Stimulated activated CD4-positive, alpha-beta T cell treated with anti-CD3 and anti-CD28 coated beads, TNF-alpha, amount 100 ng/mL, for 48 hours (primary cell): ENCODE data around the gene MED16.
"Not testable (repeated sequence)": the region's sequence is repeated elsewhere in the genome, so short reads cannot be mapped to it uniquely, and the experiment has no call there.

Experiments
- DNase-seq, 3 donors: peaks; one replicate each; pipeline ENCODE4 v3.0.0-alpha.2; 2020; ENCODE audit warnings: low read depth in 3 of 3

The MED16 gene

DNA sequence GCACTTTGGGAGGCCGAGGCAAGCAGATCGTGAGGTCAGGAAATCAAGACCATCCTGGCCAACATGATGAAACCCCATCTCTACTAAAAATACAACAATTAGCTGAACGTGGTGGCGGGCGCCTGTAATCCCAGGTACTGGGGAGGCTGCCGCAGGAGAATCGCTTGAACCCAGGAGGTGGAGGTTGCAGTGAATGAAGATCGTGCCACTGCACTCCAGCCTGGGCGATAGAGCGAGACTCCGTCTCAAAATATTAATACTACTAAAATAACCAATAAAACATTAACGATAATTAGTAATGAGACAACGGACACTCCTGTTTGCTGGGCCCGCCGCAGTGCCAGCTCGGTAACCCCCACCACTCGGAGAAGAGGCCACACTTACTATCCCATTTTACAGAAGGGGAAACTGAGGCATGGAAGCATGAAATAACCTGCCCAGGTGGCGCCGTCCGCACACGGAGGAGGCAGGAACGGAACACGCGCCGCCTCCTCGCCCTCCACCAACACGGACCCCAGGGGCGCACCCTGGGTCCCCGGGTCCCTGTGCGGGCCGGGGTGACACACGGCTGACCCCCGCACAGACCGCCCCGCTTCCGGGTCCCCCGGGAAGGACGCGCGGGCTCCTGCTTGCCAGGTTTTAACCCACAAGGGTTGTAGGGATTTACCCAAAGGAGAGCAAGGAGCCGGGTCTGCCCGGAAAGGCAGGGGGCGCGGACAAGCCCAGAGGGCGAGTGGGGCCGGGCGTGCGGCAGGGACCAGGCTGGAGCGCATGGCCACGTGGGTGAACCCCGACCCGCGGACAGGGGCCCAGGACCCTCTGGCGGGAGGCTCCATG, 18.4 kb upstream of the MED16 start:
- DNase-seq: no peak

DNA sequence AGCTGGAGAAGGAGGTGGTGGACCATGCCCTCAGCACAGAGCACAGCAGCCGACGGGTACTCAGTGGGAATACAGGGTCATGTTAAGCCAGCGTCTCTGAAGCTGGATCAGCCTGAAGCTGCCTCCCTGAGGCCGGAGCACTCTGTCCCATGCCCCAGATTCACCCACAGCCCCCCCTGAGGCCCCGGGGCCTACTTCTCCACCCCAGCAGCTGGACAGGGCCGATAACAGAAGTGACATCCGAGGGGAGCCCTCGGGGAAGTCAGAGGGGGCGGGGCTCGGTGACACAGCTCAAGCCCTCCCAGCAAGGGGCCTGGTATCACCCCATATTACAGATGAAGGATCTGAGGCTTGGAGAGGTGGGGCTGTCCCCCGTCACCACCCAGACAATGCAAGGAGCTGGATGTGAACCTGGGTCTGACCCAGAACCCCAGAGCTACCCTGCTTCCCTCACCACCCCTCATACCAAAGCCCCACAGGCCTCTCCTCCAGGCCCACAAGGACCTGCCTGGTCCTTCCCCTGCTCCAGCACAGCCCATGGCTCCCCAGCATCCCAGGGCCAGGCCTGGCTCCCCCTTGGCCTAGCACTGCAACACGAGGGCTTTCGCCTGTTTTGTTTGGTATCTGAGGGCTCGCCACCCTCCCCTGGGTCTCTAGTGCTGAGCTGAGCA, 14.3 kb upstream of the MED16 start:
- DNase-seq: no peak

- DNase-seq: no peak
Measured at GRCh38 chr19:906480-906879, 13.5 kb upstream of the MED16 start.

DNA sequence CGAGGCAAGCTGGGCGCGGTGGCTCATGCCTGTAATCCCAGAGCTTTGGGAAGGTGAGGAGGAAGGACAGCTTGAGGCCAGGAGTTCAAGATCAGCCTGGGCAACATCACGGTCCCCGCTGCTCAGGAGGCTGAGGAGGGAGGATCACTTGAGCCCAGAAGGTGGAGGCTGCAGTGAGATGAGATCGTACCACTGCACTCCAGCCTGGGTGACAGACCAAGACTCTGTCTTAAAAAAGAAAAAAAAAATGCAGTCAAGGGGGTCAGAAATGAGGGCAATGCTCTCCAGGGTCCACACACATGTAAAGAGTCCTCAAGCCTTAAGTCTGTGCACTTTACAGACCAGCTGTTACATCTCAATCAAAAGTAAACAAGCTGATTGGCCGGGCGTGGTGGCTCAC, 11.6 kb upstream of the MED16 start:
- DNase-seq: no peak

DNA sequence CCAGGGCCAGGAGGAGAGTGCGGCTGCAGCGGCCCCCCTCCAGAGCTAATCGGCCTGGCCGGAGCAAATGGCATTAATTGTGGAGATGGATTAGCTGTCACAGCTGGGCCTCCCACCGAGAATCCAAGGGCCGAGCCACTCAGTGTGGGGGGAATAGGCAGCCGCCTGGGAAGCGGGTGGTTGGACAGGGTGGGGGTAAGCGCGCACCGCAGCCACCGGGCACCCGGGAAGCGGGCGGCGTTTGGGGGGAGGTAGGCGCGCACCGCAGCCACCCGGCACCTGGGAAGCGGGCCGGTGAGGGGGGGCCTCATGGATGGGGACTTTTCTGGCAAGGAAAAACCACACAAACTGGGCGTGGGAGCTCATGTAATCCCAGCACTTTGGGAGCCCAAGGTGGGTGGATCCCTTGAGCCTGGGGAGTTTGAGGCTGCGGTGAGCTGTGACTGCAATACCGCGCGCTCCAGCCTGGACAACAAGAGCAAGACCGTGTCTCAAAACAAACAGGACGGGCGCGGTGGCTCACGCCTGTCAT, 10.3 kb upstream of the MED16 start:
- no peak for DNase-seq

GRCh38 chr19:902446-903226, 9.6 kb upstream of the MED16 start:
- DNase-seq: no peak

GRCh38 chr19:902093-902370, 9.0 kb upstream of the MED16 start:
- DNase-seq: no peak

- no peak for DNase-seq
Measured at GRCh38 chr19:901216-902092, 8.5 kb upstream of the MED16 start.

GRCh38 chr19:900302-901111, 7.5 kb upstream of the MED16 start:
- DNase-seq: no peak

- no peak for DNase-seq
Measured at GRCh38 chr19:900043-900301, 7.0 kb upstream of the MED16 start.

DNA sequence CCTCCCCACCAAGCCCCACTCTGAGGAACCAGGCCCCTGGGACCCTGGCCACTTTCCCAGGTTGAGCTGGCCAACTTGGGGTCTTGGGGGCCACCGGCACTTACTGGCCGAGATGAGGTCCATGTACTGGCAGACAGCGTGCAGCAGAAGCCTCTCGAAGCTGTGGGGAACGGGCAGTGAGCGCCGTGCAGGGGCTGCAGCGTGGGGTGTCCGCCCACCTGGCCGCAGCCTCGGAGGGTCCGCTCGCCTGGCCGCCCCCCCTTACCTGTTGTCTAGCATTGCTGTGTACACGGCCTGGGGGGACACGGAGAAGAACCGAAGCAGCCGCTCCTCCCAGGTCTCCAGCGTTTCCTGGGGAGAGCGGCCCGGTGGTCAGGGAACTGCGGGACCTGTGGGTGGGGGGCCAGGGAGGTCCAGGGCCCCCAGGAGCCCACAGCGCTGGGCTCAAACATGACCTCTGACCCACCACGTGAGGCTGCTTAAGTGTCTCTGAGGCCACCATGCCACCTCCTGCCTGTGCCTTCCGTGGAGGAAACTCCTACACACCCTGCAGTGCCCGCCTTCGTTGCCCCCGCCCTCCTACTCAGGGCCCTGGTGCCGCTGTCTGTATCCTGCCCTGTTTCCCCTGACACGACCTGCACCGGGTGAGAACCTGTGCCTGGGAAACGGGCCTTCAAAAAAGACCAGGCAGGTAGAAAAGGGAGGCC, 6.5 kb upstream of the MED16 start:
- no peak for DNase-seq

DNA sequence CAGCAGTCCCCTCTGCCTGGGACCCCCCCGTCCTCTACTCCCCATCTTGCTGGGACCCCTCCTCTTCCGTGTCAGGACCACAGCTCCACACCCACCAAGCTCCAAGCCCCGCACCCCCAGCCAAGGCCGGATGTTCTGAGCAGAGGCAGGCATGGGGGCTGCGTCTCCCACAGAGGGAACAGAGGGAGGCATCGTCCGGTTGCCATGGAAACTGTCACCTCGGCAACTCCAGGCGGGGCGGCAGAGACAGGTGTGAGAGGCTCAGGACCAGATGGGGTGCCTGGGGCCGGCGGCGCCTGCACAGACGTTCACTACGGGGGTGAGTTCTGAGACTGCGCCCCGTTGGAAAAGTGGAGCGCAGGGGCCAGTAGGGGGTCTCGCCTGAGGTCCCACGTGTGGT, 5.7 kb upstream of the MED16 start:
- DNase-seq: no peak

- DNase-seq: no peak
Measured at GRCh38 chr19:897442-898039, 4.6 kb upstream of the MED16 start.

GRCh38 chr19:896999-897398, 4.0 kb upstream of the MED16 start:
- no peak for DNase-seq

- no peak for DNase-seq
Measured at GRCh38 chr19:896434-896833, 3.4 kb upstream of the MED16 start.

DNA sequence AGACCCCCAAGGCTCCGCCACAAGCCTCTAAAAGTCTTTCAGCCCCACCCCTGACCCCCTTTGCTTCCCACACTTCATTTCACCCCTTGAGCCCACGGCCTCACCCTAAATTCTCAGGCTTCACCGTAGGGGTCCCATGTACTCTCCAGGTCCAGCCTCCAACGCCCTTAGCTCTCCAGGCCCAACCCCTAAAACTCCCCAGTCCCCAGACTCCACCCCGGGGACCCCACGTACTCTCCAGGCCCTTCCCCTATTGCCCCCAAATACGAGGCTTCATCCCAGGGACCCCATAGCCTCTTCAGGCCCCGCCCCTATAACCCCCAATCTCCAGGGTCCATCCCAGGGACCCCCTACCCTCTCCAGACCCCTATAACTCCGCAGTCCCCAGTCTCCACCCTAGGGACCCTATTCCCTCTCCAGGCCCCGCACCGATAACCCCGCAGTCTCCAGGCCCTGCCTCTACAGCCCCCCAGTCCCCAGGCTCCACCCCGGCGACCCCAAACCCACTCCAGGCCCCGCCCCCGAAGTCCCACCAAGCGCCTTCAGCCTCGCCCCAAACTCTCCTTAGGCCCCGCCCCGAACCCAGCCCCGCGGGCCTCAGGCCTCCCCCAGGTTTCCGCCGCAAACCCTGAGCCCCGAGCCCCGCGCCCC, 619 bp downstream of the MED16 start:
- no peak for DNase-seq

DNA sequence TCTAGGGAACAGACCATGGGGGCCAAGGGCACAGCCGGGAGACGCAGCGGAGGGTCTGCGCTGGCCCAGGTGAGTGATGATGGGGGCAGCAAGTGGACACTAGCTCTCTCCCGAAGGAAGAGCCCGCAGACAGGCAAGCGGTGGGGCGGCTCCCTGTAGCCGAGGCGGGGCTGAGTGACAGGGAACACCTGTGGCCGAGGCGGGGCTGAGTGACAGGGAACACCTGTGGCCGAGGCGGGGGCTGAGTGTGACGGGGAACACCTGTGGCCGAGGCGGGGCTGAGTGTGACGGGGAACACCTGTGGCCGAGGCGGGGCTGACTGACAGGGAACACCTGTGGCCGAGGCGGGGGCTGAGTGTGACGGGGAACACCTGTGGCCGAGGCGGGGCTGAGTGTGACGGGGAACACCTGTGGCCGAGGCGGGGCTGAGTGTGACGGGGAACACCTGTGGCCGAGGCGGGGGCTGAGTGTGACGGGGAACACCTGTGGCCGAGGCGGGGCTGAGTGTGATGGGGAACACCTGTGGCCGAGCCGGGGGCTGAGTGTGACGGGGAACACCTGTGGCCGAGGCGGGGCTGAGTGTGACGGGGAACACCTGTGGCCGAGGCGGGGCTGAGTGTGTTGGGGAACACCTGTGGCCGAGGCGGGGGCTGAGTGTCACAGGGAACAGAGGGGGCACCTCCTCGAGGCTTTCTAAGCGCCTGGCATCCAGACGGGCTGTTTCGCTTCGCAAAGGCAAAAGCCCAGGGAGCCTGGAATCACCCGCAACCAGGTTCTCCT, 1.4 kb downstream of the MED16 start:
- DNase-seq: not testable (repeated sequence)

DNA sequence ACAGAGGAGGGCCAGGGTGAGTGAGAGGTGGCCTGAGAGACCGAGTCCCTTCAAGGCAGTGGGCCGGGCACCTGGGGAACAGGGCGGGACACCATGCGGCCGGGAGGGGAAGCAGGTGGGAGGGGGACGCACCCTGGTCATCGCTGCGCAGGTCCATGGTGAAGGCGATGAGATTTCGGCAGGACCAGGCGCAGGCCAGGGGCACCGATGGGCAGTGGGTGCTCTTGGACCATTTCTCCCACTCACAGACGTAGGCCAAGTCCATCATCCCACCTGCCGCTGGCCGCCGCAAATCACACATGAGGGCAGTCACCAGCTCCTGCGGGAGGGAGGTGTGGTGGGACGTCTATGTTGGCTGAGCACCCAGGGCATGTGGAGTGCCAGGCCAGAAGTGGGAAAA, 2.2 kb downstream of the MED16 start:
- no peak for DNase-seq
